Epithelial cell of esophagus (primary cell): ENCODE results near the gene ARHGAP22.

Experiments used
- DNase-seq: peaks from one replicate; pipeline ENCODE4 v3.0.0; 2010; ENCODE audit warnings: low read depth
- H3K4me3 ChIP-seq: 2 replicates; pipeline ENCODE4 v1.5.1; 2011; ENCODE audit warnings: mild to moderate bottlenecking, low read length, control low read depth
- CTCF ChIP-seq: IDR thresholded peaks from 2 replicates; pipeline ENCODE4 v1.5.1; 2011; ENCODE audit warnings: low read depth, mild to moderate bottlenecking, low read length, control low read depth, inconsistent platforms; ENCODE audit not compliant: insufficient read depth; ENCODE audit errors: missing control alignments

ARHGAP22 gene

GRCh38 chr10:48529331-48529730 is 75.5 kb downstream of the ARHGAP22 start:
- TF ChIP-seq CTCF = no peak
- H3K4me3 ChIP-seq = no peak overlapping the region
- DNase-seq = no peak

- TF ChIP-seq CTCF = no peak
- DNase-seq = no peak
- no peak overlapping the region for H3K4me3 ChIP-seq
Measured at GRCh38 chr10:48527756-48528155, 77.1 kb downstream of the ARHGAP22 start.

GRCh38 chr10:48526846-48527505 is 77.9 kb downstream of the ARHGAP22 start:
- TF ChIP-seq CTCF = no peak
- no peak overlapping the region for H3K4me3 ChIP-seq
- DNase-seq = no peak

GRCh38 chr10:48526011-48526821 is 78.7 kb downstream of the ARHGAP22 start:
- H3K4me3 ChIP-seq = no peak overlapping the region
- DNase-seq = peak; percentile 39
- no peak for TF ChIP-seq CTCF

- no peak overlapping the region for H3K4me3 ChIP-seq
- DNase-seq = no peak
- TF ChIP-seq CTCF = no peak
Measured at GRCh38 chr10:48525113-48525512, 79.8 kb downstream of the ARHGAP22 start.

- TF ChIP-seq CTCF = peak; percentile 14
- DNase-seq = peak; percentile 11
Measured at GRCh38 chr10:48523820-48524758, 80.8 kb downstream of the ARHGAP22 start.

More at GRCh38 chr10:48523820-48524758, 80.8 kb downstream of the ARHGAP22 start:
- H3K4me3 ChIP-seq = peak overlapping the region; percentile 24
